NCI-H510A treated with DMSO at 0.1 percent for 48 hours (cell line): ENCODE results near the gene GRIN2C.
A peak's percentile ranks its signal among the peaks of the same experiment; 100 is the strongest.

ENCODE experiments used
- DNase-seq: peaks from one replicate; lab custom pipeline; 2025; lab: John Stamatoyannopoulos, UW

GRIN2C gene

DNA sequence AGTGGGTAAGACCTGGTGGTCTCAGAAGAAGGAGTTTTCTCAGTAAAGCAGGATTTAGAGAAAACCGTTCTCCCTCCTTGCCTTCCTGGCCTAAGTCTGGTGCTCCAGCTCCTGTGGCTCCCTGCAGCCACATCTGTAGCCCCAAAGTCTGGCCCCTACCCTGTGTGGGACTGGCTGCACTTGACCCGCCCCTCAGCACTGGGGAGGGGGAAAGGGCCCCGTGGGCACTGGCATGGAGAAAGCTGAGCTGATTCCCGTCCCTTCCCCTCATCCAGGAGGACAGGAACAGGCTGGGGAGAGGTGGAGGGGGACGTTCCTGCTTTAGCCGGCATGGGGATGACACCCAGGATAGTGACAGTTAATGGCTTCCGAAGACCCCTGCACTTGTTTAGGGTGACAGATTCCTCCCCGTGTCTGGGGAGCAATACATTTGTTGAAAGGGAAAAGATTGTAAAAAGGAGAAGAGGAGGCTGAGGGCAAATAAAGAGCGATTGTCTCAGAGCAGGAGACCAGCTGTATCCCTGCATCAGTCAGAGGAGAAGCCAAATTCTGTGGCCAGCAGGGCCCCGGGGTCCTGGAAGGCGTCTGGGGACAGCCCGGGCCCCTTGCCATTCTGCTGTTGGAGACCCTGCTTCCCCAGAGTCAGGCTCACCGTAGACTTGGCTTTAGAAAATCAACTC, 37.9 kb downstream of the GRIN2C start:
- DNase-seq: no peak

DNA sequence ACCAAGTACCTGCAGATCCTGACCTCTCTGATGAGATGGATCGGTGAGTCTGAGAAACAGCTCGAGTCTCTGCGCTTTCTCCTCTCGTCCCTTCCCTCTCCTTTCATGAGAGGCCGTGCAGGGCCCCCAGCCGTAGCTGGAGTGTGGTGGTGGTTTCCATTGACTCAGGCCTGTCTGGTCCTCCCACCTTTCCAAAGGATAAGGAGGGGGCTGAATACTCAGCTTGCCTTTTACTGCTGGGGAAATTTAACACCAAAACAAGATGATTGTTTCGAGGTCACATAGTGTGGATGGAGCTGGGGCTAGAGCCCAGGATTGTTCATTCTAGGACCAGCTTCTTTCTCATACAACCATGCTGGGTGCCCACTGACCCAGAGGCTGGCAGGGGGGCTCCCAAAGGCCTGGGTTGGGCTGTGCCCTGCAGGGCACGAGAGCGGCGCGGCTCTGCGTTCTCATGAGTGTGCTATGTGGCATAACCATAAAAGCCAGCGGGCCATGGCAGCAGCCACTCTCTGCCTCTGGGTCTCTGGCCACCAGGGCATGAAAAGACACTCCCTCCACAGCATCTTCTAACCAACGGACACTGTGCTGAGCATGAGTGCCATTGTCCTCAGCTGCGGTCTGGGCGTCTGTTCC, 39.8 kb downstream of the GRIN2C start:
- no peak for DNase-seq

DNA sequence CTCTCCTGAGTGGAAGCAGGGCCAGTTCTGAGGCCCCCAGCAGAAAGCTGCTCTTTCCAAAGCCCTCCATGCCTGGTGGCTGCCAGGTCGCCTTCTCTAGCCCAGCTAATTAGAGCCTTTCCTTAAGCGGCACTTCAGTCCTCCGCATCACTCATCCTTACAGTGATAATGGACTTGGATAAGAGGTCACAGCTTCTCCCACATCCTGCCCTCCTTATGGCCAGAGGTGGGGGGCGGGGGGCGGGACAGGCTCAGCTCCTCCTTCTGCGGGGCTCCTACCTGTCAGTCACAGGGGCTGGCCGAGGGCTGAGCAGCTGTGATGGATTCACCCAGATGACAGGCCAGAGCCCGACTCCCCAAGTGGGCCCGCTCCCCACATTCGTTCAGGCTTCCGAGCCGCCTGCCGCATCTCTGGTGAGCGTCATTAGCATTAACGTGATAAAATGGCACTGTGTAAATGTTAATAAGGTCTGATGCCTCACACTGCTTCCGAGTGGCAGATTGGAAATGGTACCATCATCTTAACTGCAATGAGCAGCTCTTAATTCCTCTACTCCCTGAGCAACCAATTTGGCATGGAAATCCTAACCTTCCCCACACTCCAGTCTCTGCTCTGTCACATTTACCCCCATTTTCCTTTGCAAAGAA, 41.3 kb downstream of the GRIN2C start:
- no peak for DNase-seq

DNA sequence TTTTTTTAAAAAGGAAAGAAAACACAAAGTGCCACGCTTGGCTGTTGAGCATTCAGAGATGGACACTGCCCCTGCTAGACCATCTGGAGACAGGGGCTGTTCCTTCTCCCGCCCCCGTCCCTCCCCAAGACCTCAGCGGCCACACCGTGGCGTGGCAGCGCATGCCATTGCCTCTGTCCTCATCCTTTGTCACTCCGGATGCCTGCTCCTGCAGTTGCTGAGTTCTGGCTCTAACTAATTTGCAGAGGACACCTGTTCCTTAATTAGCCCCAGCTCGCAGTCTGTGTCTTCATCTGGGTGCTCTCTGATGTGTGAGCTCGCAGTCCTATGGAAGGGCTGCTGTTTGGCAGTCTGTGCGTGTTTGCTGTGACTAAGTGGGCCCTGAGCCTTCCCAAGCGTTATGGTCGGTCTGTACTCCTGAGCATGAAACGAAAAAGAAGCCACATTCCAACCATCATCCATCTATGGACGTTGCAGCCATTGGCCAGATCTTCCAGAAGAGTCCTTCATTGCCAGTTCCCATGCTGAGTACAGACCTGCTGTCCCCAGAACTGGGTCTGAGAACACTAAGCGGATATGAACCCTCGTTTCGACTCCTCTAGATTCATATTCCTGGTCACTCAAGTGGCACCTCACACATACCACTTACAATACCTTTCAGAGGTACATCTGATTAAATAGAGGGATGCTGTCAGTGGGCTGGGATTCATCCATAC, 42.6 kb downstream of the GRIN2C start:
- no peak for DNase-seq

DNA sequence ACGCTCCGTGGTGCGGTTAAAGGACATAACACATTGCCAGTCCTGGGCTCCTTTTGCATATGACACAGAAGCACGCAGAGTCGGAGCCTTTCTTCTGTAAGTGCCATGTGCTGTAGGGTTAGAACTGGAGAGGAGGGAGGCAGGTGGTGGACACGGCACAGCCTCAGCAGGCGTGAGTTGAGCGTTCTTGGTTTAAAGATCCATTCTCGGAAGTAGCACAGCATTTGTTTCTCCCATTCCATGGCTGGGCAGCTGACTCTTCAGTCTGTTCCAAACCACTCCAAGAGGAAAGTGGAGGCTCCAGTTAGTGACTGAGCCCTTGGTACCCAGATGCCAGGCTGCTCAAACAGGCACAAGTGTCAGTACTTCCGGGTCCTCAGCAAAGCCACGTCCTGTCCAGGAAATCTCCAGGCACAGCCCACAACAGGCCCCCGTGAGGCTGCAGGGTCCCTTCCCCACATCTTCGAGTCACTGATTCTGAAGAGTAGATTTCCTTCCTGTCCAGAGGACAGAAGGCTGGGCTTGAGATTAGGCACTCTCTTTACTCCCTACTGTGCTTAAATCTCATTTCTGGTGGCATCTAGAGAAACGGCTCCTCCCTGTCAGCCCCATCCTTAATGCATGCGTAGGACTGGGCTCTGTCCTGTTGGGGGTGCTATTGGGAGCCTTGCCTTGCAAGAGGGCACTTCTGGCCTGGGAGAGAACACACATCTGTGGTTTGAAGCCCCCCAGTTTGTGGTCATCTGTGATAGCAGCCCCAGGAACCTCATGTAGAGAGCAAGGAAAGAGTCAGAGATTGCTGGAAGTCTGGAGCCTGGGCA, 43.9 kb downstream of the GRIN2C start:
- DNase-seq: peak; percentile 19

DNA sequence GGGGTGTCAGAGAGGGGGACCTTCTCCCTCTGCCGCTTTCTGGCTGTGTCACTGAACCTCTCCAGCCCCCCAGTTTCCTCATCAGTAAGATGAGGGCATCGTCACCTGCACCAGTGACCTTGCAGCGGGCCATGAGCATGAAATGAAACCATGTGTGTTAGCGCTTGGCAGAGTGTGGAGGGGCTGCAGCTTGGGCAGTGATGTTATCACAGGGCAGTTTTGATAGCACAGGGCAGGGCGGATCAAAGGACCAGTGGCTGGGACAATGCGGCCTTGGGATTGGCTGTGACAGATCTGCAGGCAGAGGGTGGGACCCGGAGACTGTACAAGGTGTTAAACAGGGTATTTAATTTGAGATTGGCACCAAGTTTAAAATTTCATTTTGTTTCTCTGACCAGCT, 44.6 kb downstream of the GRIN2C start:
- DNase-seq: no peak

DNA sequence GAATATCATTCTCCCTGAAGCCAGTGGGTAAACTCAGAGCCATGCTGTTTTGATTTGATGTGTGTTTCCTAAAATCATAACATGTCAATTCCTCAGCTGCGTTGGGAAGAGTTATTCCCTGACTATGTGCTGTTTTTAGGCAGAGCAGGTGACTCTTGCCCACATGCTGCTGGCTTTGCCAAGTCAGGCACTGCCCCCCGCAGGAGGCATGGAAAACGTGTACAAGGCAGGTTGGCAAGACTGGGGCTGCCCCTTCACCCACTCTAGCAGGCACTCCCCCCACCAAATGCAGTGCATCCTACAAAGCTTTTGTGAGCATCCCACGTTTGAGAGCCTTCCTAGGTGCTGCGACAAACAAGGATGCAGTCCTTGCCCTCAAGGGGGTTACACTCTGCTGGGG, 45.2 kb downstream of the GRIN2C start:
- no peak for DNase-seq

DNA sequence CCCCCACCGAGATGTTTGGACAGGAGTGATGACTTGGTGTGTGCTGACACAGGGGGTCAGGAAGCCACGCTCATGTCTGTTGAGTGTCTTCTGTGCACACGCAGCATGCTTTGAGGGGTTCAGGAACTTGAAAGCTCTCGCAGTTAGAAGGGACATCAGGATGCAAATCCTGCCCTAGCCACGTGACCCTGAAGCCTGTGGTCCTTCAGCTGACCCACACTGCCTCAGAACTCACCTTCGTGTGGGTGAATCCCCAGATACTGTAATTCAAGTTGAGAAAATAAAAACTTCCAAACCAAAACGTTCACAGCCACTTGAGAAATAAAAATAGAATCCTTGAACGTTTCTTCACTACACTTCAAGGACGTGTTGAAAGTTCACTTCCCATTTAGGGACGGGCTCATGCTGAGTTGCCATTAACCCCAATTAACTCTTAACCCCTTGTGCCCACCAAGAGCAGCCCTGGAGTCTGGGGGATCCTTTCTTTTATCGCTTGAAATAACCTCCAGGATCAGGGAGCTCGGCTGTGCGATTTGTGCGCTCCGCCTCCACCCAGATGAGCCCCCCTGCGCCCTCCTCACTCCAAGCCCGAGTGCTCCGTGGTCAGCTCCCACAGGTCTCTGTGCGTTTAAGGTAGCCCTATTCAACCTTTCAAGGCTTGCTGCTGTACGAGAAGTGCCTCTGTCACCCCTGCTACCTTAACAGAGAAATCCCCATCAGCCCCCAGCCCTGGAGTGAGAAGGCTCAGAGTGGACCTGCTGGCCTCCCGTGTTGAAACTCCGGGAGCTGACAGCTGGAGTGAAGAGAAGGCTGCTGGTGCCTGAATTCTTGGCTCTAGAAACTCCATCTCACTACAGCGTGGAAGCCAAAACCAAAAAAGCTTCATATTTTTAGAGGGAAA, 47.3 kb downstream of the GRIN2C start:
- no peak for DNase-seq

DNA sequence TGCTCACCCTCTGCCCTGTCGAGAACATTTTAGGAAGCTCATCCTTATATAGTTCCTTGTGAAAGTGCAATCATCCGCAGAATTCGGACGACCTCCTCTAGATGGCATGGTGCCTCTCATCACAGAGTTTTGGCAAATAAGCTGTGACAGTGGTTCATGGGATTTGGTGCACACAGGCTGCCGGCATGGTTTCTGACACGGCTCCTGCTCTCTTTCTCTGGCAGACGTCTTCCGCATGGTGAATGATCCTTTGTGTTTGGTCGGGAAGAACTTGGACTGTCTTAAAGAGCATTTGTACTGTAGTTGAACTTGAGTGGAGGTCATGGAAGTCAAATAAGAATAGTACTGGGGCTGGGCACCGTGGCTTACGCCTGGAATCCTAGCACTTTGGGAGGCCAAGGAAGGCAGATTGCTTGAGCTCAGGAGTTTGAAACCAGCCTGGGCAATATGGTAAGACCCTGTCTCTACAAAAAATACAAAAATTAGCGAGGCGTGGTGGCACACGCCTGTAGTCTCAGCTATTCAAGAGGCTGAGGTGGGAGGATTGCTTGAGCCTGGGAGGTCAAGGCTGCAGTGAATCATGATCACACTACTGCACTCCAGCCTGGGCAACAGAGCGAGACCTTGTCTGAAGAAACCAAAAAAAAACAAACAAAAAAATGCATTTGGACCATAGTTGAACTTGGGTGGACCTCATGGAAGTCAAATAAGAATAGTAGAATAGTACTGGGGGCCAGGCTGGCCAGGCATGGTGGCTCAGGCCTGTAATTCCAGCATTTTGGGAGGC, 48.8 kb downstream of the GRIN2C start:
- DNase-seq: no peak

DNA sequence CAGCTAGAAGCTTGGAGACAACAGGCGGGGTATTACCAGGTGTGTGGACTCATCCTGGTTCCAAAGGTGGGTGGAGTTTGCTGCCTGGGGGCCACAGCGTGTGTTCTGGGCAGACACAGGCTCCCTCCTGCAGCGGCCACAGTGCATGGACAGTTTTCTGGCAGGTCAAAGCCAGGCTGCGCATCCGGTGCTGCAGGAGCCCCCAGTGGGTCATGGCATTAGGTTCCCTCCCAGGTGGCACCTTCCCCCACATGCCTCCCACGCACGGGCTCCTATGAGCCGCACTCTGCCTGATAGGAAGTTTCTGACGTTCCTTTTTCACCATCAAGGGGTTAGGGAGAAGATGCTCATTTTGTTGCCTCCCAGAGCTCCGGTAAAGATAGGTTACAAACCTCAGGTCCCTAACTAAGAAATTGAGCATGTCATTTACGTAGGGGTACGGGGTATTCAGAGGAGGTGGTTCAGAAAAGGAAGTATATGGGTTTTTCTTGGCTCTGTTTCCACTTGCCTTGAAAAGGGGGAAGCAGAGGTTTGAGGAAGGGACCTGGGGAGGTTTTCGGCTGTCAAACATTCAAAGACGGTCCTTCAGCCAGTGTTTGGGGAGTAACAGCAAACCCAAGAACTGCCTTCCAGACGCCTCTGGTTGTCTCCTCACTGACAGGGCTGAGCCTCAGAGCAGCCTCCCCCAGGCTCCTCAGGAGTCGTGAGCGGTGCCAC, 50.8 kb downstream of the GRIN2C start:
- DNase-seq: no peak

DNA sequence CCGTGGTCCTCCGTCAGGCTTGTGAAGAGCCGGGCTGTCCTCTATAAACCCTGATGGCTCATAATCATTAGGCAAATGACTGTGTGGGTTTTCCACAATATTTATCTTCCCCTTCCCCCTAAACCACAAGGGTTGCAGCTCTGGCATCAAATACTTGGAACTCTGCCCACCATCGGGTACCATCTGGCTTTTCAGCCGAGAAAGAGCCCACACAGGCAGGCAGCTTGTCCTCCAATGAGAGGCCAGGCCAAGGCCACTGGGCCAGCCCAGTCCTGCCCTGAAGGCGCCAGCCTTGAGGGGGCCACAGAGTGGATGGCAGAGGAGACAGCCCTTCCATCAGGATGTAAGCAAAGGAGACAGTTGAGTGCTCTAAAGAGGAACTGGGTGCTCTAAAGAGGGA, 51.8 kb downstream of the GRIN2C start:
- DNase-seq: peak; percentile 74

DNA sequence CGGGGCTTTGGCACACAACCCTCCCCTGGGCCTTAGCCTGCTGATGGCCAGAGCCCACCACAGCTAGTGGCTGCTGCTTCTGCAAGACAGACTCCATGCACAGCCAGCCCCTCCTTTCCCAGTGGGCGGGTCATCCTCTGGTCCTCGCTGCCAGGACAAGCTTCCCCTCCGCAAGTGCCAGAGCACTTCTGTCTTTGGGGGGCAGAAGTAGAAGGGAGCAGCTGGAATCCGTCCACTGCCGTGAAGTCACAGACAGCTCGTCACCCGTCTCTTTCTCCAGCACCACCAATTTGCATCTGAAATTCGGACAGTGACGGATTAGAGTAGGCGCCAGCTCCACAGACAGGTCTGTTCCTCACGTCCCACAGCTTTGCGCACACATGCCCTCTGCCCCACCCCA, 52.2 kb downstream of the GRIN2C start:
- DNase-seq: no peak

DNA sequence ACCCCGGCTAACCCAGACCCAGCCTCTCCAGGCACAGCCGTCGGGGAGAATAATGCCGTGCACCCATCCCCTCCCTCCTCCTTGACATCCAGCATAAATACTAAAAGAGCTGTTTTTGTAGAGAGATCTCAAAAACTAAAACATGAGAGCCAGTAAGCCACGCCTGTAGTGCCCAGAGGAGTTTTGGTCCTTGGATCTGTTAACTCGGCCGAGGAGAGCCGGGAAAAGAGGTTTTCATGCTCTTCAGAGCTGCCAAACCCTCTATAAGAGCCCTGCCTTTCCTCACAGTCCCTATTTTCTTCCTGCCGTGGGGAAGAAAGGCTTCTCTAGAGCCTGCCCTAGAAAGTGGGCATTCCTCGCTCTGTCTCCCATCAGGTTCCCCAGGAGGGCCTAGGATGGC, 53.4 kb downstream of the GRIN2C start:
- DNase-seq: no peak

DNA sequence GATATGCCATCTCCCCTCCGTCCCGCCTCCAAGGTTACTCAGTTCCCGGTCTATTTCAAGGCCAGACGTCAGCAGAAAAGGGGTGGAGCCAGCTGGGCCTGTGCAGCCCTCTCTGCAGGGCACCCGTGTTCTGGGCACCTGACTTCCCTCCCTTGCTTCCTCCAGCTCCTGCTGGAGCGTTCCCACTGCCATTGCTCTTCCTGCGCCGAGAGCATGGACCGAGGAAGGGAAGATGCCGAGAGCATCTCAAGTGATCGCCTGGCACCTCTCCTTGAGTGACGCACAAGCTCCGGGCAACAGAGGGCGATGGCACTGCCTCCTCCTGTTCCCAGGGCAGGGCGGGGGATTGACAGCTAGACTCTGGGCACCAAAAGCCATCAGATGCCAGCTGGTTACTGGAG, 54.1 kb downstream of the GRIN2C start:
- no peak for DNase-seq

DNA sequence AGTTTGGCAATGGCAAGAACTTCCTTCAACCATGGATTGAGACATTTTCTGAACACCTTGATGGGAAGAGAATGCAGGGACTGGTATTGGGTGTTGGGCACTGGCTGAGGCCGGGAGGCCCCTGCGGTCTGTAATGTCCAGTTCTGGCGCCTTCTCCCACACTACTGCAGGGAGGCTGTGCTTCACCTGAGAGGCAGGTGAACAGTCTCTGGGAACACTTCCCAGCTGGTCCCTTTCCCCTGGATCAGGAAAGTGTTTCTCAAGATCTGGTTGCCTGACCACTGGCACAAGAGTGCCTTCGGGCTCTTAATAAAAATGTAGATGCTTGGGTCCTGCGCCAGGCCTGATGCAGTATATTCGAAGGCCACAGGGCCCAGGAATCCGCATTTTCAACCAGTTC, 55.0 kb downstream of the GRIN2C start:
- DNase-seq: no peak

DNA sequence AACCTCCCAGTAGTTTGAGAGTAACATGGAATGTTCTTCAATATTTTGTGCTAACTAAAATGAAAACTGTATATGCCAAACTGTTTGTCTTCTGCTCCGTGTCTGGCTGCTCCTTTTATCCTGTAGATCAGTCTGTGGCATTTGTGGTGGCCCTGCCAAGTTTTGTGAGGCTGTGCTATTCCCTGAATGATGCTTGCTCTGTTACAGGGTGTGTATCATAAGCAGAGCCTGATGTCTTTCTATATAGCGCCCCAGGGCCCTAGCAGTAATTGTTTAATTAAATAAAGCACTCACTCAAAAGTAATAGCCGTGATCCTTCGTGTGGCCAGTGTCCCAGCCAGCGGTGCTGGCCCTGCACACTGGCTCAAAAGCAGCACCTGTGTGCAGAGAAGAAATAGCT, 55.7 kb downstream of the GRIN2C start:
- no peak for DNase-seq

DNA sequence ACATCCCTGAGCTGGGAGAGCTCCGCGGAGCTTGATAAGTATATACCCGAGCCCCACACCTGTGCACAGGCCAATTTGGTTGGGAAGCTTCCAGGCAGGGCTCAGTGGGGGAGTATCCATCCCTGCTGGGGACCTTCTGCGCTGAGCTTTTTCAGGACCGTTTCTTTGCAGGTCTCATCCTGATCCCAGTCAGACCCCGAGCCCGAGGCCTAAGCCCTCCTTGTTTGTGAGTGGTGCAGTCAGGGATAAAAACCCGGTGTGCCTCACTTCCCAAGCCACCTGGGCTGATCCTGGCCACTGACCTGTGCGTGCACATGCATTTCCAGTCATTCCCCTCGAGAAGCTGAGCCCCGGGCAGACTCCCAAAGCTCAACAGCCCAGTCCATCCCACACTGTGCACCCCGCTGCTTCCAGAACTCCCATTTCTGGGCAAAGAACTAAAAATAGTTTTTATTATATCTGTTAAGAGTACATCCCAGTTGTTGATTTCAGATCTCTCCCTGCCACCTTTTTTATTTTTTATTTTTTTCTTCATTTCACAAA, 56.2 kb downstream of the GRIN2C start:
- DNase-seq: no peak

DNA sequence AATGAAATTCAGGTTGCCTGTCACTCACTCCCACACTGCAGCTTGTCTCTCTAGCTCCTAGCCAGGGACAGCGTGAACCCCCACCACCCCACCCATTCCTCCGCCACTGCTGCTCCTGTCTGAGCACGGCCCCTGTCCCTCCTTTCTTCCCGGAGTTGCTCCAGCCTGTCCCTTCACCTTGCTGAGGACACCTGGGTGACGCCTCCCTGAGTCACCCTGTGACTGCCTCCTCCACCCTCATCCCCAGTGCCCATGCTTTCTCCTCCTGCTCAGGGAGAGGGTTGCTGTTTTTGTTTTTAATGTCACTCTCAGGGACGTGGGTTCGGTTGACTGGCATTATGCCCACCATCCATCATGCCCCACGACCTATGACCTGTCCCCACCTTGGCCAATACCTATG, 57.8 kb downstream of the GRIN2C start:
- DNase-seq: no peak

DNA sequence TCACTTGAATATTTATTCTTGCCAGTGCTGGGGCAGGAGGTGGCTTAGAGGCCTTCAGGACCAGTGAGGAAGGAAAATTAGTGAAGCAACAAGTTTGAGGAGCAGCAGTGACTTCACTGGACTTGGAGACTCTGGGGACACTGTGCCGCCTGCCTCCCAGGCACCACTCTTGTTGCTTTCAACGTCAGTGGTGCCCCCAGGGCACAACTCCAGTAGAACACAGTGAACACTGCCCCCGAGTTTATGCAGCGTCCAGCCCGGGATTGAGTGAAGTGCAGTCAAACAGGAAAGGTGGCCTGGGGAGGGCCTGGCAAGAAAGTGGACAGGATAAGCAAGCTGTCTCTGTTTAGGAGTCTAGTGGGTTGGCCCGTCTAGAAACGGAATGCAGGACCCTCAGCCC, 59.2 kb downstream of the GRIN2C start:
- DNase-seq: no peak
